HepG2 (cell line): Measurements from ENCODE around the gene ANKRD49. TPM values are rescaled to one million over a fixed set of nuclear protein-coding genes. Genes with fewer than 3 reads are reported as not detected.

ENCODE experiments used
- ETV6 ChIP-seq: sonication (generic); formaldehyde crosslinking; conservative IDR thresholded peaks from 2 replicates; pipeline ENCODE4 v1.4.0; 2020; ENCODE audit warnings: missing genetic modification reagents
- GZF1 ChIP-seq: sonication (generic); formaldehyde crosslinking; IDR thresholded peaks from 2 replicates; pipeline ENCODE4 v1.5.1; 2020; ENCODE audit warnings: mild to moderate bottlenecking, missing genetic modification reagents
- HOXA9 ChIP-seq: sonication (generic); formaldehyde crosslinking; IDR thresholded peaks from 2 replicates; pipeline ENCODE4 v1.8.1; 2022; ENCODE audit warnings: missing genetic modification reagents, mild to moderate bottlenecking, moderate library complexity, borderline replicate concordance
- KAT8 ChIP-seq: IDR thresholded peaks from 2 replicates; pipeline ENCODE4 v1.6.1; 2016; ENCODE audit warnings: missing genetic modification reagents, missing compliant biosample characterization
- MBNL3 ChIP-seq: fragments of 250-450 bp; sonication (Bioruptor Pico); conservative IDR thresholded peaks from 2 replicates; pipeline ENCODE4 v1.8.0; 2022; ENCODE audit warnings: mild to moderate bottlenecking, inconsistent platforms
- PRDM15 ChIP-seq: sonication (generic); formaldehyde crosslinking; IDR thresholded peaks from 2 replicates; pipeline ENCODE4 v1.4.0; 2020; ENCODE audit warnings: missing genetic modification reagents
- SMARCE1 ChIP-seq: fragments of 450-650 bp; IDR thresholded peaks from 2 replicates; pipeline ENCODE4 v1.6.1; 2017; ENCODE audit warnings: borderline replicate concordance
- SUZ12 ChIP-seq: fragments of 150-350 bp; IDR thresholded peaks from 2 replicates; pipeline ENCODE4 v1.6.1; 2014; ENCODE audit warnings: low read depth, low read length
- TAF15 ChIP-seq: fragments of 200-400 bp; formaldehyde crosslinking; IDR thresholded peaks from one replicate; pipeline ENCODE4 v1.6.1; 2018; ENCODE audit warnings: mild to moderate bottlenecking, low read depth, low read length; ENCODE audit not compliant: poor library complexity, severe bottlenecking
- TCF7L2 ChIP-seq: IDR thresholded peaks from 2 replicates; pipeline ENCODE4 v1.6.1; 2011; ENCODE audit warnings: mild to moderate bottlenecking, low read depth, low read length, moderate library complexity
- ZNF10 ChIP-seq: sonication (generic); formaldehyde crosslinking; IDR thresholded peaks from 2 replicates; pipeline ENCODE4 v1.4.0; 2020; ENCODE audit warnings: mild to moderate bottlenecking, low read depth, missing genetic modification reagents, borderline replicate concordance
- ZNF264 ChIP-seq: sonication (generic); formaldehyde crosslinking; IDR thresholded peaks from 2 replicates; pipeline ENCODE4 v1.4.0; 2020; ENCODE audit warnings: missing genetic modification reagents
- ZNF556 ChIP-seq: sonication (generic); formaldehyde crosslinking; IDR thresholded peaks from 2 replicates; pipeline ENCODE4 v1.4.0; 2020; ENCODE audit warnings: mild to moderate bottlenecking, missing genetic modification reagents, borderline replicate concordance
- ZNF761 ChIP-seq: sonication (generic); formaldehyde crosslinking; conservative IDR thresholded peaks from 2 replicates; pipeline ENCODE4 v1.4.0; 2020; ENCODE audit warnings: mild to moderate bottlenecking, missing genetic modification reagents
- ZNF891 ChIP-seq: sonication (generic); formaldehyde crosslinking; IDR thresholded peaks from 2 replicates; pipeline ENCODE4 v1.5.0; 2020; ENCODE audit warnings: mild to moderate bottlenecking, missing genetic modification reagents
- polyA plus RNA-seq, 8 experiments: library from polyadenylated mRNA; depleted of rRNA in 3 of 8; stranded (reverse) in 7 of 8; unstranded in 1 of 8; fragments of >200 nt; fragmentation: Illumina TruSeq in 4 of 8; extraction: Trizol in 4 of 8; gene quantifications; 2 replicates each; pipeline versions ENCODE4 v1.2.1 to v1.2.3, GENCODE V29; 2011 to 2016; ENCODE audit warnings: low read depth in 4 of 8, missing spikeins in 1 of 8, mixed read lengths in 1 of 8; ENCODE audit not compliant: insufficient read depth in 1 of 8
- total RNA-seq, 5 experiments: library from RNA; depleted of rRNA; stranded (reverse); fragments of >200 nt; fragmentation: Illumina TruSeq; extraction: Trizol; gene quantifications; 2 replicates each; pipeline ENCODE4 v1.2.3, GENCODE V29; 2016; ENCODE audit warnings: low read depth in 1 of 5
- TF ChIP-seq, protein P1 (sequence below): sonication (generic); formaldehyde crosslinking; IDR thresholded peaks from 2 replicates; pipeline ENCODE4 v1.4.0; 2020; ENCODE audit warnings: missing genetic modification reagents
- TF ChIP-seq, protein P2 (sequence below): sonication (generic); formaldehyde crosslinking; IDR thresholded peaks from 2 replicates; pipeline ENCODE4 v1.4.0; 2020; ENCODE audit warnings: missing genetic modification reagents, mild to moderate bottlenecking, borderline replicate concordance

ANKRD49 gene
- total and polyA plus RNA-seq, 2 of the 13 experiments (the other 11 are each of a cell fraction or from before 2014, with no cell fraction given) = 14.2 to 14.3 TPM

GRCh38 chr11:94543695-94544645 is 50.2 kb downstream of the ANKRD49 start, which contains the start of gene FUT4 (continued):
- TF ChIP-seq, protein P1, sequence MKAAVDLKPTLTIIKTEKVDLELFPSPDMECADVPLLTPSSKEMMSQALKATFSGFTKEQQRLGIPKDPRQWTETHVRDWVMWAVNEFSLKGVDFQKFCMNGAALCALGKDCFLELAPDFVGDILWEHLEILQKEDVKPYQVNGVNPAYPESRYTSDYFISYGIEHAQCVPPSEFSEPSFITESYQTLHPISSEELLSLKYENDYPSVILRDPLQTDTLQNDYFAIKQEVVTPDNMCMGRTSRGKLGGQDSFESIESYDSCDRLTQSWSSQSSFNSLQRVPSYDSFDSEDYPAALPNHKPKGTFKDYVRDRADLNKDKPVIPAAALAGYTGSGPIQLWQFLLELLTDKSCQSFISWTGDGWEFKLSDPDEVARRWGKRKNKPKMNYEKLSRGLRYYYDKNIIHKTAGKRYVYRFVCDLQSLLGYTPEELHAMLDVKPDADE (CRISPR knock-in tag) = 0 out of 2 replicates have a peak, but pooled peaks have one; percentile 56
- TF ChIP-seq TCF7L2 = no peak
- TF ChIP-seq MBNL3 = no peak
- TF ChIP-seq GZF1 (CRISPR knock-in tag) = no peak
- TF ChIP-seq, protein P2, sequence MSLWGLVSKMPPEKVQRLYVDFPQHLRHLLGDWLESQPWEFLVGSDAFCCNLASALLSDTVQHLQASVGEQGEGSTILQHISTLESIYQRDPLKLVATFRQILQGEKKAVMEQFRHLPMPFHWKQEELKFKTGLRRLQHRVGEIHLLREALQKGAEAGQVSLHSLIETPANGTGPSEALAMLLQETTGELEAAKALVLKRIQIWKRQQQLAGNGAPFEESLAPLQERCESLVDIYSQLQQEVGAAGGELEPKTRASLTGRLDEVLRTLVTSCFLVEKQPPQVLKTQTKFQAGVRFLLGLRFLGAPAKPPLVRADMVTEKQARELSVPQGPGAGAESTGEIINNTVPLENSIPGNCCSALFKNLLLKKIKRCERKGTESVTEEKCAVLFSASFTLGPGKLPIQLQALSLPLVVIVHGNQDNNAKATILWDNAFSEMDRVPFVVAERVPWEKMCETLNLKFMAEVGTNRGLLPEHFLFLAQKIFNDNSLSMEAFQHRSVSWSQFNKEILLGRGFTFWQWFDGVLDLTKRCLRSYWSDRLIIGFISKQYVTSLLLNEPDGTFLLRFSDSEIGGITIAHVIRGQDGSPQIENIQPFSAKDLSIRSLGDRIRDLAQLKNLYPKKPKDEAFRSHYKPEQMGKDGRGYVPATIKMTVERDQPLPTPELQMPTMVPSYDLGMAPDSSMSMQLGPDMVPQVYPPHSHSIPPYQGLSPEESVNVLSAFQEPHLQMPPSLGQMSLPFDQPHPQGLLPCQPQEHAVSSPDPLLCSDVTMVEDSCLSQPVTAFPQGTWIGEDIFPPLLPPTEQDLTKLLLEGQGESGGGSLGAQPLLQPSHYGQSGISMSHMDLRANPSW (CRISPR knock-in tag) = no peak
- peak; percentile 46; the same call in 1 of the 2 replicates for TF ChIP-seq ZNF556 (CRISPR knock-in tag)
- no peak for TF ChIP-seq ETV6
- TF ChIP-seq ZNF891 (CRISPR knock-in tag) = peak; percentile 92
- TF ChIP-seq KAT8 = peak; percentile 43; the same call in 1 of the 2 replicates
- TF ChIP-seq SMARCE1 = no peak
- no peak for TF ChIP-seq HOXA9 (CRISPR knock-in tag)
- TF ChIP-seq TAF15 = no peak
- no peak for TF ChIP-seq ZNF10 (CRISPR knock-in tag)
- no peak for TF ChIP-seq SUZ12
- TF ChIP-seq ZNF761 = no peak
- peak; percentile 69; the same call in 1 of the 2 replicates for TF ChIP-seq PRDM15 (CRISPR knock-in tag)
- TF ChIP-seq ZNF264 = no peak
